Left lung (tissue), 10 donors: ENCODE results near the gene PARP8. TPM values are rescaled to one million over a fixed set of nuclear protein-coding genes. Genes with fewer than 3 reads are reported as not detected.

Experiments used
- ATAC-seq: fragments of 200-7000 bp; cut with Tn5 transposase; one replicate; pipeline ENCODE4 v1.9.1; 2020; ENCODE audit warnings: moderate library complexity
- DNase-seq, 4 donors: peaks; one replicate each; pipeline ENCODE4 v3.0.0-alpha.2; 2013 to 2020
- H3K27ac ChIP-seq, 2 donors: fragments of 200-600 bp; sonication (generic) in 1 of 2; one replicate each; pipeline versions ENCODE4 v1.5.0 to v1.8.0; 2020 to 2021
- H3K27me3 ChIP-seq, 2 donors: fragments of 200-600 bp; sonication (generic) in 1 of 2; one replicate each; pipeline versions ENCODE4 v1.5.0 to v1.8.0; 2020 to 2021
- H3K36me3 ChIP-seq, 2 donors: fragments of 200-600 bp; sonication (generic) in 1 of 2; one replicate each; pipeline versions ENCODE4 v1.5.0 to v1.8.0; 2020 to 2021
- H3K4me1 ChIP-seq, 2 donors: fragments of 200-600 bp; one replicate each; pipeline ENCODE4 v1.8.0; 2021
- H3K4me3 ChIP-seq, 2 donors: fragments of 200-600 bp; sonication (generic) in 1 of 2; one replicate each; pipeline versions ENCODE4 v1.5.0 to v1.8.0; 2020 to 2021; ENCODE audit warnings: mild to moderate bottlenecking in 1 of 2
- H3K9me3 ChIP-seq, 2 donors: fragments of 200-600 bp; sonication (generic) in 1 of 2; one replicate each; pipeline versions ENCODE4 v1.5.0 to v1.8.0; 2020 to 2021
- CTCF ChIP-seq, 2 donors: fragments of 200-600 bp; sonication (generic) in 1 of 2; IDR thresholded peaks; one replicate each; pipeline versions ENCODE4 v1.5.0 to v1.8.0; 2021; ENCODE audit warnings: antibody characterized with exemption in 2 of 2
- intact Hi-C, 2 donors: fragments of 100-400 bp; cut with DNase I; formaldehyde crosslinking; loops; one replicate each; pipeline versions ENCODE4 v1.11.2 to v1.14.2; 2022
- polyA plus RNA-seq, 6 donors: library from polyadenylated mRNA; unstranded; fragments of 120-200 nt; gene quantifications; one replicate each; pipeline ENCODE4 v1.2.1, GENCODE V29; 2013; ENCODE audit not compliant: insufficient read length in 6 of 6
- total RNA-seq, 2 donors: library from RNA; stranded (reverse); fragmentation: NEBNext Ultra II Directional; extraction: Animal tissue kit (Norgen Biotek cat#: 25700); gene quantifications; one replicate each; pipeline ENCODE4 v1.2.1, GENCODE V29; 2021
- donor health status: DM: no; HTN: yes; CAD: no.
- donor health status: DM: no; HTN: no; CAD: no.

Gene PARP8
- total and polyA plus RNA-seq, 8 donors = 19.1 to 41.3 (median 22.0) TPM

GRCh38 chr5:50730336-50730735, 63.9 kb downstream of the PARP8 start:
- Histone ChIP-seq H3K27ac (no peak overlapping the region), H3K36me3 (no peaks in the 10 kb centered on the region), H3K4me3 (no peak overlapping the region), H3K27me3 (no peaks in the 10 kb centered on the region), H3K9me3 (no peaks in the 10 kb centered on the region), H3K4me1 (peaks cover 0 to 15% of the 10 kb centered on the region in 2 donors)
- no peak for TF ChIP-seq CTCF (IDR thresholded peaks at IDR 0.05)
- intact Hi-C loops = no loop called here
- ATAC-seq = no peak
- DNase-seq = no peak

- H3K27ac ChIP-seq = no peak overlapping the region
- no peak for ATAC-seq
- intact Hi-C loops = no loop called here
- DNase-seq = no peak
- H3K4me3 ChIP-seq = no peak overlapping the region
- no peak for TF ChIP-seq CTCF (IDR thresholded peaks at IDR 0.05)
- H3K9me3 ChIP-seq = no peaks in the 10 kb centered on the region
- no peaks in the 10 kb centered on the region for H3K27me3 ChIP-seq
- H3K36me3 ChIP-seq = no peaks in the 10 kb centered on the region
- peaks cover 0 to 15% of the 10 kb centered on the region in 2 donors for H3K4me1 ChIP-seq
These were observed 64.4 kb downstream of the PARP8 start for GRCh38 chr5:50730841-50731240.

GRCh38 chr5:50733741-50734140, 67.3 kb downstream of the PARP8 start:
- ATAC-seq = no peak
- Histone ChIP-seq H3K27ac (no peak overlapping the region), H3K4me1 (peaks cover 0 to 8% of the 10 kb centered on the region in 2 donors), H3K36me3 (no peaks in the 10 kb centered on the region), H3K4me3 (no peak overlapping the region), H3K27me3 (no peaks in the 10 kb centered on the region), H3K9me3 (no peaks in the 10 kb centered on the region)
- TF ChIP-seq CTCF (IDR thresholded peaks at IDR 0.05) = no peak
- intact Hi-C loops = no loop called here
- no peak for DNase-seq

GRCh38 chr5:50738864-50739263, 72.4 kb downstream of the PARP8 start:
- H3K4me1 ChIP-seq = peaks cover 0 to 15% of the 10 kb centered on the region in 2 donors
- no peaks in the 10 kb centered on the region for H3K36me3 ChIP-seq
- ATAC-seq (no peak), DNase-seq (no peak)
- H3K9me3 ChIP-seq = no peaks in the 10 kb centered on the region
- H3K4me3 ChIP-seq = no peak overlapping the region
- intact Hi-C loops = no loop called here
- no peak for TF ChIP-seq CTCF (IDR thresholded peaks at IDR 0.05)
- no peak overlapping the region for H3K27ac ChIP-seq
- H3K27me3 ChIP-seq = no peaks in the 10 kb centered on the region

- peaks cover 8 to 29% of the 10 kb centered on the region in 2 donors for H3K4me1 ChIP-seq
- H3K27ac ChIP-seq = no peak overlapping the region
- no peaks in the 10 kb centered on the region for H3K27me3 ChIP-seq
- ATAC-seq = no peak
- no peak overlapping the region for H3K4me3 ChIP-seq
- intact Hi-C loops = no loop called here
- no peaks in the 10 kb centered on the region for H3K36me3 ChIP-seq
- no peaks in the 10 kb centered on the region for H3K9me3 ChIP-seq
- DNase-seq = no peak
- TF ChIP-seq CTCF (IDR thresholded peaks at IDR 0.05) = no peak
These were observed 74.4 kb downstream of the PARP8 start for GRCh38 chr5:50740832-50741231.
